NCI-H524 (cell line): Measurements from ENCODE around the gene TENM4.

ENCODE experiments used
- DNase-seq, 2 experiments: peaks; one replicate each; lab custom pipeline; 2025; lab: John Stamatoyannopoulos, UW

Gene TENM4

GRCh38 chr11:78699609-78700135 lies 741.2 kb downstream of the TENM4 start:
- no peak for DNase-seq

- no peak for DNase-seq
These were observed 742.2 kb downstream of the TENM4 start for GRCh38 chr11:78698612-78699011.

GRCh38 chr11:78696177-78696576 lies 744.7 kb downstream of the TENM4 start:
- DNase-seq, result no peak

GRCh38 chr11:78694152-78694551 lies 746.7 kb downstream of the TENM4 start:
- DNase-seq, result no peak

- no peak for DNase-seq
These were observed 749.6 kb downstream of the TENM4 start for GRCh38 chr11:78691215-78691614.

GRCh38 chr11:78690352-78690987 lies 750.4 kb downstream of the TENM4 start:
- DNase-seq, result no peak

GRCh38 chr11:78689585-78690153 lies 751.2 kb downstream of the TENM4 start:
- no peak for DNase-seq

GRCh38 chr11:78689101-78689500 lies 751.7 kb downstream of the TENM4 start:
- DNase-seq, result no peak

- no peak for DNase-seq
These were observed 752.4 kb downstream of the TENM4 start for GRCh38 chr11:78688460-78688859.

- DNase-seq, result no peak
These were observed 755.7 kb downstream of the TENM4 start for GRCh38 chr11:78685156-78685555.

GRCh38 chr11:78684377-78684776 lies 756.5 kb downstream of the TENM4 start:
- no peak for DNase-seq

- DNase-seq, result no peak
These were observed 757.1 kb downstream of the TENM4 start for GRCh38 chr11:78683774-78684173.

GRCh38 chr11:78676026-78676557 lies 764.7 kb downstream of the TENM4 start:
- DNase-seq, result no peak

GRCh38 chr11:78672850-78673620 lies 767.8 kb downstream of the TENM4 start:
- DNase-seq, result no peak

GRCh38 chr11:78669249-78669648 lies 771.6 kb downstream of the TENM4 start:
- DNase-seq, result no peak

- no peak for DNase-seq
These were observed 773.4 kb downstream of the TENM4 start for GRCh38 chr11:78667461-78667860.

- no peak for DNase-seq
These were observed 774.1 kb downstream of the TENM4 start for GRCh38 chr11:78666675-78667160.

GRCh38 chr11:78664636-78665035 lies 776.2 kb downstream of the TENM4 start:
- no peak for DNase-seq

GRCh38 chr11:78662811-78663210 lies 778.0 kb downstream of the TENM4 start:
- DNase-seq, result no peak

GRCh38 chr11:78660471-78660870 lies 780.4 kb downstream of the TENM4 start:
- DNase-seq, result no peak

- DNase-seq, result no peak
These were observed 781.2 kb downstream of the TENM4 start for GRCh38 chr11:78659326-78660270.
